Nephron (organoid): ENCODE measurements around the gene PPARD.

Source experiments
- H3K27ac Mint-ChIP-seq, 3 experiments: 2 replicates each; pipeline ENCODE4 v1.8.0; 2020; ENCODE audit warnings: mixed read lengths in 3 of 3, mild to moderate bottlenecking in 2 of 3, moderate library complexity in 1 of 3
- H3K27me3 Mint-ChIP-seq: 2 replicates; pipeline ENCODE4 v1.8.0; 2021; ENCODE audit warnings: low read depth, mild to moderate bottlenecking, moderate library complexity, mixed read lengths
- H3K36me3 Mint-ChIP-seq: 2 replicates; pipeline ENCODE4 v1.8.0; 2020; ENCODE audit warnings: low read depth, mixed read lengths
- H3K4me1 Mint-ChIP-seq: 2 replicates; pipeline ENCODE4 v1.8.0; 2020; ENCODE audit warnings: mixed read lengths
- H3K4me3 Mint-ChIP-seq, 3 experiments: 2 replicates each; pipeline ENCODE4 v1.8.0; 2020; ENCODE audit warnings: mild to moderate bottlenecking in 3 of 3, mixed read lengths in 3 of 3, moderate library complexity in 2 of 3
- H3K9me3 Mint-ChIP-seq: 2 replicates; pipeline ENCODE4 v1.8.0; 2020; ENCODE audit warnings: mixed read lengths
- CTCF ChIP-seq, 3 experiments: fragments of 200-600 bp; sonication (generic); IDR thresholded peaks; one replicate each; pipeline ENCODE4 v1.5.0; 2021; ENCODE audit warnings: antibody characterized with exemption in 3 of 3; ENCODE audit not compliant: unreplicated experiment in 3 of 3

Gene PPARD

GRCh38 chr6:35296931-35297600 lies 45.3 kb upstream of the PPARD start:
- no peak for TF ChIP-seq CTCF (IDR thresholded peaks at IDR 0.05; ENCODE audit: unreplicated experiment in 3 of 3)
- peak overlapping the region; percentile 30 to 55 (median 53) for H3K4me3 Mint-ChIP-seq
- peak overlapping the region in 1 of 3 experiments; percentile 33 for H3K27ac Mint-ChIP-seq
- peaks cover 3% of the 10 kb centered on the region for H3K27me3 Mint-ChIP-seq
- H3K36me3 Mint-ChIP-seq, result peaks cover 7% of the 10 kb centered on the region
- H3K4me1 Mint-ChIP-seq, result peaks cover 4% of the 10 kb centered on the region
- no peaks in the 10 kb centered on the region for H3K9me3 Mint-ChIP-seq

- Mint-ChIP-seq H3K27ac (peak within 1 kb of the TSS in 1 of 3 experiments; percentile 33), H3K4me1 (peaks cover 5% of the 10 kb centered on the region), H3K36me3 (peaks cover 5% of the 10 kb centered on the region), H3K4me3 (peak within 1 kb of the TSS; percentile 30 to 55 (median 53)), H3K9me3 (no peaks in the 10 kb centered on the region), H3K27me3 (peaks cover 3% of the 10 kb centered on the region)
- peak; percentile 69 to 80 (median 73) for TF ChIP-seq CTCF (IDR thresholded peaks at IDR 0.05; ENCODE audit: unreplicated experiment in 3 of 3)
These were observed 44.5 kb upstream of the PPARD start, which contains the start of gene DEF6 for GRCh38 chr6:35297601-35298481. DEF6 (plus strand) TSS chr6:35297818; CDS start chr6:35297857, 39 bp downstream.

GRCh38 chr6:35298625-35299140 lies 43.7 kb upstream of the PPARD start:
- H3K4me3 Mint-ChIP-seq, result peak overlapping the region in 1 of 3 experiments; percentile 45
- no peak overlapping the region for H3K27ac Mint-ChIP-seq
- H3K27me3 Mint-ChIP-seq, result peaks cover 3% of the 10 kb centered on the region
- H3K36me3 Mint-ChIP-seq, result peaks cover 5% of the 10 kb centered on the region
- peaks cover 9% of the 10 kb centered on the region for H3K4me1 Mint-ChIP-seq
- no peak for TF ChIP-seq CTCF (IDR thresholded peaks at IDR 0.05; ENCODE audit: unreplicated experiment in 3 of 3)
- H3K9me3 Mint-ChIP-seq, result no peaks in the 10 kb centered on the region

- Mint-ChIP-seq H3K9me3 (no peaks in the 10 kb centered on the region), H3K27ac (no peak overlapping the region), H3K4me1 (peaks cover 9% of the 10 kb centered on the region), H3K4me3 (no peak overlapping the region), H3K36me3 (no peaks in the 10 kb centered on the region), H3K27me3 (peaks cover 3% of the 10 kb centered on the region)
- TF ChIP-seq CTCF (IDR thresholded peaks at IDR 0.05; ENCODE audit: unreplicated experiment in 3 of 3), result no peak
These were observed 42.7 kb upstream of the PPARD start for GRCh38 chr6:35299674-35300073.

GRCh38 chr6:35300848-35301247 lies 41.5 kb upstream of the PPARD start:
- Mint-ChIP-seq H3K9me3 (no peaks in the 10 kb centered on the region), H3K36me3 (no peaks in the 10 kb centered on the region), H3K27ac (no peak overlapping the region), H3K4me1 (peaks cover 9% of the 10 kb centered on the region), H3K27me3 (peaks cover 3% of the 10 kb centered on the region), H3K4me3 (no peak overlapping the region)
- no peak for TF ChIP-seq CTCF (IDR thresholded peaks at IDR 0.05; ENCODE audit: unreplicated experiment in 3 of 3)
